MM.1S (cell line): ENCODE results near the gene YPEL1.

ENCODE experiments used
- CTCF ChIP-seq: fragments of 300-600 bp; sonication (generic); IDR thresholded peaks from 2 replicates; pipeline ENCODE4 v1.5.1; 2016; ENCODE audit warnings: antibody characterized with exemption, low read length, mixed read lengths
- EZH2 ChIP-seq: fragments of 300-600 bp; sonication (generic); optimal IDR thresholded peaks from 2 replicates; pipeline ENCODE3; 2017; ENCODE audit warnings: low read depth, mild to moderate bottlenecking, antibody characterized with exemption, low read length, mixed read lengths
- EZH2phosphoT487 ChIP-seq: fragments of 300-600 bp; sonication (generic); IDR thresholded peaks from 2 replicates; pipeline ENCODE4 v1.6.1; 2018; ENCODE audit warnings: antibody characterized with exemption, low read length

DNA sequence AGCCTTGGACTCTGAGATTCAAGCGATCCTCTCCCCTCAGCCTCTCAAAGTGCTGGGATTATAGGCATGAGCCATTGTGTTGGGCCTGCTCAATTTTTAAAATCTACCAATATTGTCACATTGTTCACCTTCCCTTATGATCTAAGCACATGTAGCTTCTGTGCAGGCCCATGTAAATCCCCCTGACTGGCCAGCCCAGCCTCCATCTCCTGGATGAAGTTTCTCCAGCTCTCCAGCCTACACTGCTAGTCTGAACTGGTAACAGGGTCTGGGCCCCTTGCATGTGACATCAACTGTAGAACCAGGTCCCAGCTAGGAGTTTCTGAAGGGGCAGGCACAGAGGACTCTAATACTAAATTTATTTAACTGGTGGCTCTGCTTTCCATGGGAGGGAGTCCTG, 32.8 kb upstream of the YPEL1 start:
- no peak for TF ChIP-seq CTCF
- no peak for TF ChIP-seq EZH2
- no peak for TF ChIP-seq EZH2phosphoT487
